ENCODE results near the gene HSD17B4.
"Not testable (repeated sequence)": the region's sequence is repeated elsewhere in the genome, so short reads cannot be mapped to it uniquely, and the experiment has no call there.

The HSD17B4 gene

GRCh38 chr5:119435436-119436132, 16.7 kb upstream of the HSD17B4 start:
- peak; percentile 80 for DNase-seq (ENCODE audit: low spot score)

DNA sequence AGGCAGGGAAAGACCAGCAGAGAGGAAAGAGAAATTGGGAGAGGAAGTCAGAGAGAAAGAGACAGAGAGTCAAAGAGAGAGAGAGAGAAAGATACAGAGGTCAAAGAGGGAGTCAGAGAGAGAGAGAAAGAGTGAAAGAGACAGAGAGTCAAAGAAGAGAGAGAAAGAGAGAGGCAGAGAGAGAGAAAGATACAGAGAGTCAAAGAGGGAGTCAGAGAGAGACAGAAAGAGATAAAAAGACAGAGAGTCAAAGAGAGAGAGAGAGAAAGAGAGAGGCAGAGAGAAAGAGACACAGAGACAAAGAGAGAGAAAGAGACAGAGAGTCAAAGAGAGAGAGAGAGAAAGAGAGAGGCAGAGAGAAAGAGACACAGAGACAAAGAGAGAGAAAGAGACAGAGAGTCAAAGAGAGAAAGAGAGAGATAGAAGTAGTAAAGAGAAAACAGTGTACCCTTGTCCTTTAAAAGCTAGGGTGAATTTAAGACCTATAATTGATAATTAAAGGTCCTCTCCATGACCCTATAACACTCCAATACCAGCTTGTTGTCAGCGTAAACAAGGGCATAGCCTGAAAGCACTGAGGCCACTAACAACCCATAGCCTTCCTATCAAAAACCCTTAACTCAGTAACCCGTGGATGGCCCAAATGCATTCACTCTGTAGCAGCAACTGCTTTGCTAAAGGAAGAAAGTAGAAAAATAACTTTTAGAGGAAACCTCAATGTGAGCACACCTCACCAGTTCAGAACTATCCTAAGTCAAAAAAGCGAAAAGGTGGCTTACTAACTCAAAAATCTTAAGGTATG, 14.3 kb upstream of the HSD17B4 start:
- DNase-seq (ENCODE audit: low spot score) = not testable (repeated sequence)

DNA sequence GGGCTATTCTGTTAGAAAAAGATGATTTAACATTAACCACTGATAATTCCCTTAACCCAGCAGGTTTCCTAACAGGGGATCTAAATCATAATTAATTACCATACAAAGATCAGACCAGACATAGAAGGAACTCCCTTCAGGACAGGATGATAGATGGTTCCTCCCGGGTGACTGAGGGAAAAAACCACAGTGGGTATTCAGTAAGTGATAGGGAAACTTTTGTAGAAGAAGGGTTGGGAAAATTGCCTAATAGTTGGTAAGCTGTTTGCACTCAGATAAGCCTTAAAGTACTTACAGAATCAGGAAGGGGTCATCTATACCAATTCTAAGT, 13.7 kb upstream of the HSD17B4 start:
- not testable (repeated sequence) for DNase-seq (ENCODE audit: low spot score)

DNA sequence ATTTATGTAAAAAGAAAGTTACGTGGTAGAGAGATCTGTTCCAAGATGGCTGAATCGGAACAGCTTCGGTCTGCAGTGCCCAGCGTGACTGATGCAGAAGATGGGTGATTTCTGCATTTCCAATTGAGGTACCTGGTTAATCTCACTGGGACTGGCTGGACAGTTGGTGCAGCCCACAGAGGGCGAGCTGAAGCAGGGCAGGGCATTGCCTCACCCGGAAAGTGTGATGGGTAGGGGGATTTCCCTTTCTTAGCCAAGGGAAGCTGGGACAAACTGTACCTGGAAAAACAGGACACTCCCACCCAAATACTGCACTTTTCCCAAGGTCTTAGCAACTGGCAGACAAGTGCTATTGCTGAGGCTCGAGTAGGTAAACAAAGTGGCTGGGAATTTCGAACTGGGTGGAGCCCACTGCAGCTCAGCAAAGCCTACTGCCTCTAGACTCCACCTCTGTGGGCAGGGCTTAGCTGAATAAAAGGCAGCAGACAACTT, 13.1 kb upstream of the HSD17B4 start:
- no peak for DNase-seq (ENCODE audit: low spot score)

DNA sequence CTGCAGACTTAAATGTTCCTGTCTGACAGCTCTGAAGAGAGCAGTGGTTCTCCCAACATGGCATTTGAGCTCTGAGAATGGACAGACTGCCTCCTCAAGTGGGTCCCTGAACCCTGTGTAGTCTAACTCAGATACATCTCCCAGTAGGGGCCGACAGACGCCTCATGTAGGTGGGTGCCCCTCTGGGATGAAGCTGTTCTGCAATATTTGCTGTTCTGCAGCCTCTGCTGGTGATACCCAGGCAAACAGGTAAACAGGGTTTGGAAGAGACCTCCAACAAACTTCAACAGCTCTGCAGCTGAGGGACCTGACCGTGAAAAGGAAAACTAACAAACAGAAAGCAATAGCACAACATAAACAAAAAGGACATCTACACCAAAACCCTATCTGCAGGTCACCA, 12.7 kb upstream of the HSD17B4 start:
- not testable (repeated sequence) for DNase-seq (ENCODE audit: low spot score)

DNA sequence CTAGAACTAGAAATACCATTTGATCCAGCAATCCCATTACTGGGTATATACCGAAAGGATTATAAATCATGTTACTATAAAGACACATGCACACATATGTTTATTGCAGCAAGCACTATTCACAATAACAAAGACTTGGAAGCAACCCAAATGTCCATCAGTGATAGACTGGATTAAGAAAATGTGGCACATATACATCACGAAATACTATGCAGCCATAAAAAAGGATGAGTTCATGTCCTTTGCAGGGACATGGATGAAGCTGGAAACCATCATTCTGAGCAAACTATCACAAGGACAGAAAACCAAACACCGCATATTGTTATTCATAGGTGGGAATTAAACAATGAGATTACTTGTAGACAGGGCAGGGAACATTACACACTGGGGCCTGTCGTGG, 7.7 kb upstream of the HSD17B4 start:
- DNase-seq (ENCODE audit: low spot score) = not testable (repeated sequence)

DNA sequence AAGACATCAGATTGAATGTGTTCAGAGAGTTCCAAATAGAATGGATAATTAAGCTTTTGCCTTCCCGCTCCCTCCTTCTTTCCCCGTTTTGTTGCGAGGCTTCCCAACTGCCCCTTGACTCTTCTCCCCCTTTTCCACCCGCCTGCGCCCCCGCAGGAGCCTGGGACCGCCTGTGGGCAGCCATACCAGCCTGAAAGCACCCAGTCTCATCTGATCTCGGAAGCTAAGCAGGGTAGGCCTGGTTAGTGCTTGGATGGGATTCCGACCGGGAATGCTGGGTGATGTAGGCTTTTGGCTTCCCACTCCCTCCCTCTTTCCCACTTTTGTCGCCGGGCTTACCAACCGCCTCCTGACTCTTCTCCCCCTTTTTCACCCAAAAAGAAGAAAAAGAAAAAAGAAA, 6.8 kb upstream of the HSD17B4 start:
- DNase-seq (ENCODE audit: low spot score) = no peak

- no peak for DNase-seq (ENCODE audit: low spot score)
Observed at GRCh38 chr5:119449882-119450281, 2.4 kb upstream of the HSD17B4 start.

DNA sequence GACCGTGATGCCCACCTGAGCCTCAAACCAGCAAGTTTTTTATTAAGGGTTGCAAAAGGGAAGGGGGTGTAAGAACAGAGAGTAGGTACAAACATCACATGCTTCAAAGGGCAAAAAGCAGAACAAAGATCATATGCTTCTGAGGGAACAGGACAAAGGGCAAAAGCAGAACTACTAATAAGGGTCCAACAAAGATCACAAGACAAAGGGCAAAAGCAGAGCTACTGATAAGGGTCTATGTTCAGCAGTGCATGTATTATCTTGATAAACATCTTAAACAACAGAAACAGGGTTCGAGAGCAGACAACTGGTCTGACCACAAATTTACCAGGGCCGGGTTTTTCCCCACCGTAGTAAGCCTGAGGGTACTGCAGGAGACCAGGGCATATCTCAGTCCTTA, 1.7 kb upstream of the HSD17B4 start:
- not testable (repeated sequence) for DNase-seq (ENCODE audit: low spot score)

DNA sequence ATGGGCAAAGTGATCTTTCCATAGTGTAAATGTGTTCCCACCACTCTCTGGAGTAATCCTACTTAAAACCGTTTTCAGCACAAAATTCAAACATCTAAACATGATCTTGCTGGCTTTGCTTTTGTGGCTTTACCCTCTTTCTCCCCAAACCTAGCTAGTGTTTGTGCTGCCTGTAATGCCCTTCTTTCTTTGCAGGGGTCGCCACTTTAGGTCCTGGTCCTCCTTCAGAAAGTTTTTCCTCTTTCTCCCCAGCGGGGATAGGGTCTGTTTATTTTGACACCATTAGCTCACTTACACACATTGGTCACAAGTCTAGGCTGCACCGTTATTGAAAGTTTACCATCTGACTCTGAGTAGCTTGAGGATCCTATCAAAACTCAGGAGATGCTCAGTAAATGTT, 736 bp upstream of the HSD17B4 start:
- DNase-seq (ENCODE audit: low spot score) = peak; percentile 33

DNA sequence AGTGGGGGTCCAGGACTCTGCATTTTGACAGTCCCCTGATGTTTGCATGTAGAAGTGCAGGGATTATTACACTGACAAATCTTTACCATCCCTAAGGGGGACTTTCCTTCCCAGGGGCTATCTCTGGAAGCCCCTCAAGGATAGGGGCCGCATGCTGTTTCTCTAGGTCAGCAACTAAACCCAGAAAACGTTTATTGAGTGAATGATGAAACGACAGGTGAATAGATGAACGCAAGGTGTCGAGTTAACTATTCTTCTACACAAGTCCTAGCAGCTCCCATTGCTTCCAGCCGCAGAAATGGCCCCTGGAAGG, 281 bp upstream of the HSD17B4 start:
- no peak for DNase-seq (ENCODE audit: low spot score)

DNA sequence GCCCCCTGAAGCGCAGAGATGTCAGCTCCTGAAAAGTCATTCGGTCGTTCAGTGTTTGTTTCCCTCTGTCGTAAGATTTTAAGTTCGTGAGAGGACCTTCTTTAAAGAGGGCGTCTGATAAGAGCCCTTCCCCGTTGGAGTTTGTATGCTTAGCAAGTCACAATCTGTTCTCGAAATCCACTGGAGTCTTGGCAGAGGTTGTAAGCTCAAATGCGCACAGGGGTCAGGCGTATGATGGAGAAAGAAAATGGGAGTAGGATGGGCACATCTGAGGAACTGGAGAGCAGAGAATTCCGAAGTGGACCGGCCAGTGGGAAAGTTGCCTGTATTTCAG, 710 bp downstream of the HSD17B4 start:
- no peak for DNase-seq (ENCODE audit: low spot score)

GRCh38 chr5:119454171-119454570, 1.9 kb downstream of the HSD17B4 start:
- DNase-seq (ENCODE audit: low spot score) = no peak

DNA sequence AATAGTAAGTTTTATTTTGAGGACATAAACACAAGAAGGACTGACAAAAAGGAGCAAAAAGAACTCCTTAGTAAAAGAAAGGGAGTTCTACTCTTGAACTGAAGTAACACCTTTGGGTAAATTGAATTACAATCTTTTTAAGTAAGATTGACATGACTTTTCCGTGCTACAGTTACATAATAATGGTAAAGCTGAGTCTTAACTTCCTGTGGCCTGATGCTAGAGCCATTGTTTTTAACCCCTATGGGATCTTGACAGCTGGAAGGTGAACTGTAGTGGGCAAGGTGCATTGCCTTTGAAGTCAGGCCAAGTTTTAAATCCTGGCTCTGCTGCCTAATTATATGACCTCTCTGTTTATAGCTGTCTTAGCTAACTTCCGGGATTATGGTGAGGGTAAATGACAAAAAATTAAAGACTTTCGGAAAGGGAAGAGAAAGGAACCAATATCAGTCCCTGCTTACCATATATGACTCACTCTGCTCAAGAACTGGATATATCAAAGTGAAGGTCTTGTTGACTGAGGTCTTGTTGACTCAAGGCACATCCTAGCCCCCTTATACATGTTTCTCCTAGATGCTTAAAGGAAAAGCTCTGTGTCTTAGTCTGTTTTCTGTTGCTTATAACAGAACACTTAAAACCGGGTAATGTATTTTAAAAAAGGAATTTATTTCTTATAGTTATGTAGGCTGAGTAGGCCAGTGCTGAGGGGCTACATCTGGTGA, 6.8 kb downstream of the HSD17B4 start:
- no peak for DNase-seq (ENCODE audit: low spot score)

DNA sequence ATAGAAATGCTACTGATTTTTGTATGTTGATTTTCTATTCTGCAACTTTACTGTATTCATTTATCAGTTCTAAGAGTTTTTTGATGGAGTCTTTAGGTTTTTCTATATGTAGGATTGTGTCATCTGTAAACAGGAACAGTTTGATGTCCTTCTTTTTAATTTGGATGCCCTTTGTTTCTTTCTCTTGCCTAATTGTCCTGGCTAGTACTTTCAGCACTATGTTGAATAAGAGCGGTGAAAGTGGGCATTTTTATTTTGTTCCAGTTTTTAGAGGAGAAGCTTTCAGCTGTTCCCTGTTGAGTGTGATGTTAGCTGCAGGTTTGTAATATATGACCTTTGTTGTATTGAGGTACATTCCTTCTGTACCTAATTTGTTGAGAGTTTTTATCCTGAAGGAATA, 13.3 kb downstream of the HSD17B4 start:
- DNase-seq (ENCODE audit: low spot score) = no peak

- DNase-seq (ENCODE audit: low spot score) = no peak
Observed at GRCh38 chr5:119468286-119468685, 16.0 kb downstream of the HSD17B4 start.

DNA sequence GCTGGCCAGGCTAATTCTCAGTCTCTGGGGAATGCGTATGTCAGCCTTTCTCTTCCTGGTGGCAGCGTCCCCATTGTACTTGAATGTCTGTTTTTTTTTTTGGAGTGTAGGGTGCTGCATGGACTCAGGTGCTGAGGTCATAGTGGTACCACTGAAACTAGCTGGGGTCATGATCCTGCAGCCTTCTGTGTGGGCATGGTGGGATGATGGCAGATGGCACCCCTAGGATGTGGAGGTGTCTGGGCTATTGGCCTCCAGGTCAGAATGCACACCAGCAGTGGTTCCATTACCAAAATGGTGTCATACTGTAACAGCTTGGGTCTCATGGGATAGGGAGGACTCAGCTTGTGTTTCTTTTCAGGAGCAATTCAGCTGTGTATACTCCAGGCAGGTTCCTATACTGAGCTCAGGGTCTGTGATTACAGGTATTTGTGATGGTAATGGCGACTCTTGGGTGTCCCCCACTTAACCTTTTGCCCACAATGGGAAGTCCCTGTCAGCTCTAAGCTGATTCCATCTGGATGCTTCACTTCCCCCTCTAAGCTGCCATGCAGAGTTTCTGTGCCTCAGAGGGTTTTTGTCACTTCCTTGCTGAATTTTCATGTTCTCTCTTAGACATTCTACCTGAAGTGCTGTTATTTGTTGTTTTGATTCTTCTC, 17.9 kb downstream of the HSD17B4 start:
- DNase-seq (ENCODE audit: low spot score) = no peak

DNA sequence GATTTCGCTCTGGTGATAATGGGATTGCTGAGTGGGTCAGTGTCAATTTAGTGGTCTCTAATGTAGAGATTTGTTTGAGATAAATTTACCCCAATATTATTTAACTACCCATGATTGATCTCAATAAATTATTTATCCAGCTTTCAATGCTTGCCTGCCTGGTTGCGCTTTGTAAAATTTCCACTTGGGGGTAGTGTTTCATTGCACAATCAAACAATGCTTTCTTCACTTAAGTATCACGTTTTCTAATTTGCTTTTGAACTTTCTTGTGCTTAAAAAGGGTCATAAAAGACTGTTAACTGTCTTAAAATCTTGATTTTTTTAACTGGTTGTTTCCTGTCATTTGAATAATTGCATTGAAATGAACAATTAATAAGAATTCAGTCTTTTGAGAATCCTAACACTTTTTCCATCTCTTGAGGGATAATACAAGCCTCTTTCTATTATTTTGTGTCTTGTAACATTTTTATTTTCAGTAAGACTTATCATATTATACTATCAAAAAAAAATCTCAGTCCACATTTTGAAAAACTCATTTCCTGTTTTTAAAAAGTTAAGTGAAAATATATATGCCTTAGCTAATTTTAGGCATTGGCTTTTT, 18.7 kb downstream of the HSD17B4 start:
- DNase-seq (ENCODE audit: low spot score) = peak; percentile 61

DNA sequence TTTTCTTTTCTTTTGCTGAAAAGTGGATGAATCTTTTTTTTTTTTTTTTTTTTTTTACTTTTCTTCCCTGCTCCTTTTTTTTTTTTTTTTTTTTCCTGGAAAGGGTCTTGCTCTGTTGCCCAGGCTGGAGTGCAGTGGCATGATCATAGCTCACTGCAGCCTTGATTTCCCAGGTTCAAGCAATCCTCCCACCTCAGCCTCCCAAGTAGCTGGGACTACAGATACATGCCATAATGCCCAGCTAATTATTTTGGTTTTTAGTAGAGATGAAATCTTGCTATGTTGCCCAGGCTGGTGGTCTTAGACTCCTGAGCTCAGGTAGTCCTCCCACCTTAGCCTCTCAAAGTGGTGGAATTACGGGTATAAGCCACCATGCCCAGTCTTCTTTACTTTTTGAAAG, 20.9 kb downstream of the HSD17B4 start:
- DNase-seq (ENCODE audit: low spot score) = no peak

DNA sequence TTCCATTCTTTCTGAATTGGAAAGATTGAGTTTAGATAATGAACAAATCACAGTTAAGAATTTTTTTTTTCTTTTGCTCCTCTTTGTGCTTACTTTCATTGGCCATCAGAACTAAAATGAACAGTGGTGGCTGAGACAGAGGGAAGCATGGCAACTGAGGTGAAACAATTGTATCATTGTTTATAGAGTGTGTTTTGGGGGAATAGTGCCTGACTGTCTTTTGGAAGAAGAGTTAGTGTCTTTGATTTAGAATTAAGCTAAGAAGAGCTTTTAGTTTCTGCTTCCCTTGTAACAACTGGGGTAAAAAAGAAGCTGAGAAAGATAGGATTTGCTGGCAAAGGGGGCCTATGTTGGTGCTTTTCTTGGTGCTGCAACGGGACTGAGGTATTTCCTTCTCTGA, 24.0 kb downstream of the HSD17B4 start:
- DNase-seq (ENCODE audit: low spot score) = no peak

DNA sequence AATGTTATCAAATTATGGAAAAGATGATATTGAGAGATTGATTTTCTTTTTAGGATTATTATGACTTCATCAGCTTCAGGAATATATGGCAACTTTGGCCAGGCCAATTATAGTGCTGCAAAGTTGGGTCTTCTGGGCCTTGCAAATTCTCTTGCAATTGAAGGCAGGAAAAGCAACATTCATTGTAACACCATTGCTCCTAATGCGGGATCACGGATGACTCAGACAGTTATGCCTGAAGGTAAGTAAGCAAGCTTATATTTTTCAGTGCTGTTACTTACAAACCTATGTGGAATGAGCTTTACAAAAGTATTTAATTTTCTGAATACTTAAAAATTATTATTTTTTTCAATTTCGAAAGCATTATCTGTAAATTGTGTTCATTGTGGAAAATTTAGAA, 26.5 kb downstream of the HSD17B4 start:
- DNase-seq (ENCODE audit: low spot score) = no peak

GRCh38 chr5:119480629-119481028, 28.3 kb downstream of the HSD17B4 start:
- not testable (repeated sequence) for DNase-seq (ENCODE audit: low spot score)

All from NAMALWA (cell line).